Endothelial cell of umbilical vein (primary cell): Measurements from ENCODE around the gene CACHD1.

Source experiments
- CTCF ChIP-seq, 2 donors: IDR thresholded peaks; 1 replicate in 1 of 2; 2 replicates in 1 of 2; pipeline ENCODE4 v1.5.1; 2011; ENCODE audit warnings: low read length in 2 of 2, mild to moderate bottlenecking in 2 of 2, moderate library complexity in 2 of 2, control low read depth in 1 of 2, inconsistent platforms in 1 of 2, low read depth in 1 of 2; ENCODE audit not compliant: insufficient read depth in 1 of 2; ENCODE audit errors: extremely low read depth in 1 of 2
- JUN ChIP-seq: IDR thresholded peaks from 2 replicates; pipeline ENCODE4 v1.6.1; 2011; ENCODE audit warnings: borderline replicate concordance, low read depth; ENCODE audit not compliant: insufficient read length, insufficient read depth
- MAX ChIP-seq: IDR thresholded peaks from 2 replicates; pipeline ENCODE4 v1.6.1; 2011; ENCODE audit not compliant: insufficient read depth, insufficient read length
- POLR2A ChIP-seq: IDR thresholded peaks from 2 replicates; pipeline ENCODE4 v1.6.1; 2012; ENCODE audit warnings: low read depth, mild to moderate bottlenecking, control low read depth, low read length
- POLR2AphosphoS5 ChIP-seq: IDR thresholded peaks from 2 replicates; pipeline ENCODE4 v1.6.1; 2012; ENCODE audit warnings: low read depth, mild to moderate bottlenecking, control low read depth, low read length, moderate library complexity; ENCODE audit not compliant: insufficient read depth

- no peak for TF ChIP-seq CTCF (IDR thresholded peaks at IDR 0.05; ENCODE audit: extremely low read depth in 1 of 2, insufficient read depth in 1 of 2, low read depth in 1 of 2, low read length in 2 of 2)
- TF ChIP-seq JUN, result no peak
- TF ChIP-seq POLR2A, result no peak
- TF ChIP-seq POLR2AphosphoS5, result no peak
- no peak for TF ChIP-seq MAX
Measured at GRCh38 chr1:64685217-64685616, 215.3 kb downstream of the CACHD1 start.
